Trophoblast cell (in vitro differentiated cells and primary cell): ENCODE measurements around the gene NDN.

Experiments used
- DNase-seq, 2 donors: peaks; one replicate each; pipeline ENCODE4 v3.0.0-alpha.2; 2016
- H2AFZ ChIP-seq: 2 replicates; pipeline ENCODE4 v1.6.1; 2013; ENCODE audit warnings: low read length, moderate library complexity, mild to moderate bottlenecking; ENCODE audit not compliant: insufficient read depth, poor library complexity
- H2AK5ac ChIP-seq: 2 replicates; pipeline ENCODE4 v1.6.1; 2013; ENCODE audit warnings: mild to moderate bottlenecking, low read length
- H2BK120ac ChIP-seq: 2 replicates; pipeline ENCODE4 v1.6.1; 2013; ENCODE audit warnings: low read length, mild to moderate bottlenecking, moderate library complexity; ENCODE audit not compliant: insufficient read depth, poor library complexity
- H2BK12ac ChIP-seq: 2 replicates; pipeline ENCODE4 v1.6.1; 2013; ENCODE audit warnings: mild to moderate bottlenecking, low read length, moderate library complexity
- H2BK5ac ChIP-seq: 2 replicates; pipeline ENCODE4 v1.6.1; 2013; ENCODE audit warnings: low read length, low read depth, moderate library complexity, mild to moderate bottlenecking; ENCODE audit not compliant: poor library complexity
- H3K14ac ChIP-seq: 2 replicates; pipeline ENCODE4 v1.6.1; 2013; ENCODE audit warnings: mild to moderate bottlenecking, low read length
- H3K18ac ChIP-seq: 2 replicates; pipeline ENCODE4 v1.6.1; 2013; ENCODE audit warnings: mild to moderate bottlenecking, low read length
- H3K23ac ChIP-seq: 2 replicates; pipeline ENCODE4 v1.6.1; 2013; ENCODE audit warnings: low read length
- H3K27ac ChIP-seq: 2 replicates; pipeline ENCODE4 v1.5.1; 2013; ENCODE audit warnings: low read depth, mild to moderate bottlenecking, inconsistent platforms, low read length, moderate library complexity
- H3K27me3 ChIP-seq: 2 replicates; pipeline ENCODE4 v1.6.1; 2013; ENCODE audit warnings: inconsistent platforms, mild to moderate bottlenecking, low read length, moderate library complexity; ENCODE audit not compliant: insufficient read depth
- H3K36me3 ChIP-seq, 2 experiments: 1 replicate in 1 of 2; 2 replicates in 1 of 2; pipeline ENCODE4 v1.6.1; 2013; ENCODE audit warnings: low read length in 2 of 2, mild to moderate bottlenecking in 2 of 2, moderate library complexity in 1 of 2; ENCODE audit not compliant: insufficient read depth in 2 of 2, control insufficient read depth in 1 of 2
- H3K4ac ChIP-seq: 2 replicates; pipeline ENCODE4 v1.6.1; 2013; ENCODE audit warnings: low read depth, mild to moderate bottlenecking, low read length, moderate library complexity
- H3K4me1 ChIP-seq, 2 experiments: 1 replicate in 1 of 2; 2 replicates in 1 of 2; pipeline ENCODE4 v1.6.1; 2013; ENCODE audit warnings: low read length in 2 of 2, mild to moderate bottlenecking in 2 of 2, moderate library complexity in 1 of 2; ENCODE audit not compliant: insufficient read depth in 2 of 2, control insufficient read depth in 1 of 2
- H3K4me2 ChIP-seq: 2 replicates; pipeline ENCODE4 v1.6.1; 2013; ENCODE audit warnings: inconsistent platforms, mild to moderate bottlenecking, low read length, moderate library complexity
- H3K4me3 ChIP-seq: 2 replicates; pipeline ENCODE4 v1.5.1; 2013; ENCODE audit warnings: mild to moderate bottlenecking, low read depth, low read length, inconsistent platforms
- H3K79me1 ChIP-seq: one replicate; pipeline ENCODE4 v1.6.1; 2013; ENCODE audit warnings: low read length
- H3K79me2 ChIP-seq: 2 replicates; pipeline ENCODE4 v1.6.1; 2013; ENCODE audit warnings: low read length, mild to moderate bottlenecking; ENCODE audit not compliant: control insufficient read depth, insufficient read depth, poor library complexity
- H3K9ac ChIP-seq: 2 replicates; pipeline ENCODE4 v1.6.1; 2013; ENCODE audit warnings: mild to moderate bottlenecking, low read length
- H3K9me3 ChIP-seq: 2 replicates; pipeline ENCODE4 v1.6.1; 2013; ENCODE audit warnings: low read depth, mild to moderate bottlenecking, control low read depth, inconsistent platforms, low read length; ENCODE audit not compliant: insufficient read depth
- H4K12ac ChIP-seq: 2 replicates; pipeline ENCODE4 v1.6.1; 2013; ENCODE audit warnings: low read depth, mild to moderate bottlenecking, low read length, moderate library complexity
- H4K8ac ChIP-seq: 2 replicates; pipeline ENCODE4 v1.6.1; 2013; ENCODE audit warnings: low read depth, mild to moderate bottlenecking, low read length, moderate library complexity
- H4K91ac ChIP-seq: one replicate; pipeline ENCODE4 v1.6.1; 2013; ENCODE audit warnings: low read depth, mild to moderate bottlenecking, low read length, moderate library complexity
- WGBS: extraction: QIAGEN DNeasy Blood & Tissue Kit; methylation state at CpG from one replicate; pipeline ENCODE4 v1.1.7; 2013; ENCODE audit warnings: missing lambda C conversion rate; ENCODE audit not compliant: insufficient read length, insufficient coverage; ENCODE audit errors: extremely low coverage; 5-methylcytosine and 5-hydroxymethylcytosine counted together

NDN gene

GRCh38 chr15:23663232-23663631 lies 23.9 kb downstream of the NDN start:
- Histone ChIP-seq H3K18ac (no peak overlapping the region), H3K4me1 (no peaks in the 10 kb centered on the region), H3K9ac (no peak overlapping the region), H4K8ac (no peak overlapping the region), H4K12ac (no peak overlapping the region), H3K27me3 (no peaks in the 10 kb centered on the region), H3K14ac (no peak overlapping the region), H3K79me2 (no peaks in the 10 kb centered on the region), H3K4ac (no peak overlapping the region), H3K4me3 (no peak overlapping the region), H3K9me3 (no peaks in the 10 kb centered on the region), H2BK5ac (no peak overlapping the region), H3K23ac (no peak overlapping the region), H2BK120ac (no peak overlapping the region), H3K27ac (no peak overlapping the region), H4K91ac (no peak overlapping the region), H2AFZ (no peak overlapping the region), H3K36me3 (no peaks in the 10 kb centered on the region), H3K4me2 (no peak overlapping the region), H2AK5ac (no peak overlapping the region), H3K79me1 (no peaks in the 10 kb centered on the region), H2BK12ac (no peak overlapping the region)
- DNase-seq, result no peak
- WGBS, result no CpG with 5 or more reads among the region's 2 CpGs

GRCh38 chr15:23648920-23649515 lies 38.1 kb downstream of the NDN start:
- peaks cover 1 to 2% of the 10 kb centered on the region in 2 experiments for H3K36me3 ChIP-seq
- H4K12ac ChIP-seq, result no peak overlapping the region

DNA sequence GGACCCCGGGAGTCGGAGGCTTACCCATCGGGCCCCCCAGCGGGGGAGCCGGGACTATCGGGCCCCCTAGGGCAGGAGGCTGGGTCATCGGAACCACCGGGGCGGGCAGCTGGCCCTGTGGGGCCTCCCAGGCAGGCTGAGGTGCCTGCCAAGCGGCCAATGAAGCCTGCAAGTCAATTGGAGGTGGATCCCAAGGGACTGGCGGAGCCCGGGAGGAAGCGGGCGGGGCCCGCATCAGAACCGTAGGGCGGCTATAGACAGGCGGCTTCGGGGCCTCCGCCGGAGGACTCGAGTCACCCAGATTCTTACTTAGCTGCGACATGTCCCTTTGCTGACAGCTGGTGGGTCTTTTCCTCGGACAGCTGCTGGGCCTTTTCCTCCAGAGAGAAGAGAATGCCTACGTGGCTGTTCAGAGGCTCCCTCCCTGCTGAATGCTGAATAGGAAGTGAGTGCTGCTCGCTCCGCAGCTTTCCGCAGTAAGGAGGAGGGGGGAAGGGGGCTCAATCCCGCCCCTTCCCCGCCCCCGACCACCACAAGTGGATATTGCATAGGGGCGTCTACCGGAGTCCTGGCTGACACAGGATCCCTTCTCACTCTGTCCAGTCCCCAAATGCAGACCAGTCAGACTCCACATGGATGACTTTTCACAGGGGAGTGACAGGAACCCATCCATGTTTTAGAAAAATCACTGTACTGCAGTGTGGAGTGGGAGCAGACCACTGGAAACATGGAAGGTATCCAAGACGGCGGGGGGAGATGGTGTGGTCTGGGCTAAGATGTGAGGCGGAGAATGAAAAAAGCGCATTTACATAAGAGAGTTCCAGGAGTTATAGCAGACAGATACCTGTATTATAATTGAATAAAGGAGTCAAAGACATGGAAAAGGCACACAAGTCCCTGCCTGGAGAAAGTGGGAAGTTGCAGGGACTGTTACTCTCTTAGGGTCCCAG lies 39.4 kb downstream of the NDN start, which contains the start of gene MAGEL2:
Gene MAGEL2, minus strand, starts transcription at position 447 of the 950 bp plus-strand sequence. Its CDS starts 125 bp downstream, at position 322.
- no peaks in the 10 kb centered on the region for H3K79me1 ChIP-seq
- H3K27ac ChIP-seq, result no peak within 1 kb of the TSS
- no peak within 1 kb of the TSS for H2BK12ac ChIP-seq
- H2AFZ ChIP-seq, result no peak within 1 kb of the TSS
- H3K9ac ChIP-seq, result peak within 1 kb of the TSS; percentile 74
- H2AK5ac ChIP-seq, result no peak within 1 kb of the TSS
- H3K14ac ChIP-seq, result no peak within 1 kb of the TSS
- peak within 1 kb of the TSS; percentile 73 for H3K4me2 ChIP-seq
- no CpG with 5 or more reads among the region's 37 CpGs for WGBS
- H2BK120ac ChIP-seq, result no peak within 1 kb of the TSS
- no peak for DNase-seq
- H3K36me3 ChIP-seq, result peaks cover 1 to 2% of the 10 kb centered on the region in 2 experiments
- peaks cover 22% of the 10 kb centered on the region for H3K9me3 ChIP-seq
- peak within 1 kb of the TSS; percentile 62 for H3K4me3 ChIP-seq
- H3K4ac ChIP-seq, result no peak within 1 kb of the TSS
- H4K8ac ChIP-seq, result peak within 1 kb of the TSS; percentile 44
- no peaks in the 10 kb centered on the region for H3K27me3 ChIP-seq
- no peak within 1 kb of the TSS for H4K91ac ChIP-seq
- H3K4me1 ChIP-seq, result no peaks in the 10 kb centered on the region
- H3K23ac ChIP-seq, result no peak within 1 kb of the TSS
- no peak within 1 kb of the TSS for H4K12ac ChIP-seq
- H3K79me2 ChIP-seq, result no peaks in the 10 kb centered on the region
- no peak within 1 kb of the TSS for H2BK5ac ChIP-seq
- no peak within 1 kb of the TSS for H3K18ac ChIP-seq

More at GRCh38 chr15:23648920-23649515, 38.1 kb downstream of the NDN start:
- Histone ChIP-seq H3K18ac (no peak overlapping the region), H2BK12ac (no peak overlapping the region), H3K23ac (no peak overlapping the region), H3K4me3 (no peak overlapping the region), H3K79me1 (no peaks in the 10 kb centered on the region), H3K9me3 (peaks cover 22% of the 10 kb centered on the region), H4K91ac (no peak overlapping the region), H2AK5ac (no peak overlapping the region), H2BK5ac (no peak overlapping the region), H3K9ac (no peak overlapping the region), H3K4me1 (no peaks in the 10 kb centered on the region), H3K27me3 (no peaks in the 10 kb centered on the region), H2BK120ac (no peak overlapping the region), H2AFZ (no peak overlapping the region), H3K4me2 (no peak overlapping the region), H3K79me2 (no peaks in the 10 kb centered on the region), H3K14ac (no peak overlapping the region), H3K4ac (no peak overlapping the region), H3K27ac (no peak overlapping the region), H4K8ac (no peak overlapping the region)
- no CpG with 5 or more reads among the region's 6 CpGs for WGBS
- peak in 1 of 2 donors; percentile 16 for DNase-seq

GRCh38 chr15:23647001-23647295 lies 40.2 kb downstream of the NDN start:
- Histone ChIP-seq H3K18ac (no peak overlapping the region), H4K12ac (no peak overlapping the region), H3K9ac (no peak overlapping the region), H3K79me2 (no peaks in the 10 kb centered on the region), H3K4me3 (no peak overlapping the region), H3K27me3 (no peaks in the 10 kb centered on the region), H3K36me3 (peaks cover 1 to 2% of the 10 kb centered on the region in 2 experiments), H4K8ac (no peak overlapping the region), H3K9me3 (peaks cover 22% of the 10 kb centered on the region), H3K23ac (no peak overlapping the region), H2AFZ (no peak overlapping the region), H2AK5ac (no peak overlapping the region), H2BK120ac (no peak overlapping the region), H3K4me1 (no peaks in the 10 kb centered on the region), H2BK5ac (no peak overlapping the region), H3K4me2 (peak overlapping the region; percentile 73), H3K27ac (no peak overlapping the region), H3K79me1 (no peaks in the 10 kb centered on the region), H3K4ac (no peak overlapping the region), H3K14ac (no peak overlapping the region), H2BK12ac (no peak overlapping the region), H4K91ac (no peak overlapping the region)
- no CpG with 5 or more reads among the region's 17 CpGs for WGBS
- DNase-seq, result no peak
